HCT116 (cell line): ENCODE measurements around the gene SGIP1. TPM values are rescaled to one million over a fixed set of nuclear protein-coding genes. Genes with fewer than 3 reads are reported as not detected.

Experiments used
- ATAC-seq: fragments of 200-7000 bp; cut with Tn5 transposase; 2 replicates; pipeline ENCODE4 v1.9.1; 2020; ENCODE audit warnings: mild to moderate bottlenecking, moderate library complexity
- BruUV-seq: library from RNA; stranded (reverse); fragments of 400-500 nt; replicated peaks from 2 replicates; lab custom pipeline; 2021; lab: Mats Ljungman, UMichigan
- CTCF ChIA-PET: fragments of 300-600 bp; sonication (Branson Sonifier 250); formaldehyde crosslinking; loops from one replicate; lab custom pipeline; 2021; ENCODE audit warnings: antibody characterized with exemption; lab: Charles Lee
- POLR2A ChIA-PET: fragments of 300-600, 350-600 bp; sonication (Branson Sonifier 250); formaldehyde crosslinking; loops from one replicate; lab custom pipeline; 2021; ENCODE audit warnings: antibody characterized with exemption; lab: Charles Lee
- RAD21 ChIA-PET, 2 experiments: fragments of 300-600 bp; sonication (Branson Sonifier 250); formaldehyde crosslinking; loops; one replicate each; lab custom pipeline; 2023; ENCODE audit warnings: low total read pairs in 2 of 2; ENCODE audit not compliant: uncharacterized antibody in 2 of 2, unreplicated experiment in 2 of 2, low non-redundant PET in 1 of 2; lab: Charles Lee
- DNase-seq: peaks from one replicate; pipeline ENCODE4 v3.0.0-alpha.2; 2010; ENCODE audit warnings: low read depth, low spot score
- H2AFZ ChIP-seq: fragments of 200-600 bp; shearing (Covaris generic), sonication (generic); 2 replicates; pipeline ENCODE4 v1.6.1; 2017; ENCODE audit warnings: low read depth, mixed run types, mixed read lengths, antibody characterized with exemption, low read length; ENCODE audit not compliant: poor library complexity, severe bottlenecking
- H3K27ac ChIP-seq: 2 replicates; pipeline ENCODE4 v1.5.1; 2012; ENCODE audit warnings: low read depth, low read length
- H3K27me3 ChIP-seq: fragments of 200-600 bp; sonication (generic); 2 replicates; pipeline ENCODE4 v1.6.1; 2016; ENCODE audit warnings: mixed run types, low read length, mixed read lengths; ENCODE audit not compliant: insufficient read depth
- H3K36me3 ChIP-seq, 2 experiments: fragments of 200-500 bp in 1 of 2; fragments of 200-600 bp in 1 of 2; sonication (Bioruptor generic) in 1 of 2; sonication (generic) in 1 of 2; 2 replicates each; pipeline versions ENCODE4 v1.5.1 to v1.6.1; 2014 to 2016; ENCODE audit warnings: low read length in 2 of 2, inconsistent platforms in 1 of 2, mixed read lengths in 1 of 2, mixed run types in 1 of 2; ENCODE audit not compliant: insufficient read depth in 2 of 2, control insufficient read depth in 1 of 2
- H3K4me1 ChIP-seq, 2 experiments: fragments of 200-600 bp in 1 of 2; sonication (generic) in 1 of 2; 2 replicates each; pipeline versions ENCODE4 v1.5.1 to v1.6.1; 2012 to 2017; ENCODE audit warnings: low read length in 2 of 2, inconsistent platforms in 1 of 2, mild to moderate bottlenecking in 1 of 2, mixed read lengths in 1 of 2, mixed run types in 1 of 2, moderate library complexity in 1 of 2; ENCODE audit not compliant: insufficient read depth in 2 of 2, control insufficient read depth in 1 of 2
- H3K4me2 ChIP-seq: fragments of 200-600 bp; sonication (generic); 2 replicates; pipeline ENCODE4 v1.6.1; 2017; ENCODE audit warnings: mixed run types, low read length, mixed read lengths
- H3K4me3 ChIP-seq, 2 experiments: fragments of 200-600 bp in 1 of 2; sonication (generic) in 1 of 2; replicated peaks in 1 of 2; 2 replicates each; pipeline ENCODE4 v1.5.1; 2011 to 2016; ENCODE audit warnings: low read length in 2 of 2, control low read depth in 1 of 2, low read depth in 1 of 2, mild to moderate bottlenecking in 1 of 2, mixed read lengths in 1 of 2, mixed run types in 1 of 2
- H3K79me2 ChIP-seq: fragments of 200-600 bp; sonication (generic); 2 replicates; pipeline ENCODE4 v1.6.1; 2017; ENCODE audit warnings: mild to moderate bottlenecking, mixed run types, low read length, moderate library complexity, mixed read lengths; ENCODE audit not compliant: insufficient read depth
- H3K9ac ChIP-seq: fragments of 200-600 bp; sonication (generic); 2 replicates; pipeline ENCODE4 v1.6.1; 2016; ENCODE audit warnings: low read length, mixed read lengths
- H3K9me2 ChIP-seq: fragments of 200-600 bp; sonication (generic), shearing (Covaris generic); 2 replicates; pipeline ENCODE4 v1.6.1; 2017; ENCODE audit warnings: mixed run types, mild to moderate bottlenecking, moderate library complexity; ENCODE audit not compliant: insufficient read depth
- H3K9me3 ChIP-seq, 2 experiments: fragments of 200-500 bp in 1 of 2; fragments of 200-600 bp in 1 of 2; sonication (Bioruptor generic) in 1 of 2; sonication (generic) in 1 of 2; 2 replicates each; pipeline ENCODE4 v1.6.1; 2014 to 2017; ENCODE audit warnings: low read length in 2 of 2, mixed read lengths in 2 of 2, inconsistent platforms in 1 of 2, low read depth in 1 of 2, mild to moderate bottlenecking in 1 of 2, mixed run types in 1 of 2, moderate library complexity in 1 of 2; ENCODE audit not compliant: control insufficient read depth in 1 of 2, insufficient read depth in 1 of 2
- H4K20me1 ChIP-seq: fragments of 200-600 bp; sonication (generic), shearing (Covaris generic); 2 replicates; pipeline ENCODE4 v1.6.1; 2017; ENCODE audit warnings: mixed run types, mild to moderate bottlenecking, moderate library complexity; ENCODE audit not compliant: insufficient read depth
- ATF3 ChIP-seq: IDR thresholded peaks from 2 replicates; pipeline ENCODE4 v1.6.1; 2012
- CBX3 ChIP-seq: IDR thresholded peaks from 2 replicates; pipeline ENCODE4 v1.6.1; 2012; ENCODE audit warnings: low read depth
- EGR1 ChIP-seq: IDR thresholded peaks from 2 replicates; pipeline ENCODE4 v1.6.1; 2012; ENCODE audit warnings: low read depth
- FOSL1 ChIP-seq: IDR thresholded peaks from 2 replicates; pipeline ENCODE4 v1.6.1; 2012; ENCODE audit warnings: low read depth
- POLR2AphosphoS5 ChIP-seq: IDR thresholded peaks from 2 replicates; pipeline ENCODE4 v1.6.1; 2011; ENCODE audit warnings: mild to moderate bottlenecking, low read depth, low read length, moderate library complexity
- RAD21 ChIP-seq: IDR thresholded peaks from 2 replicates; pipeline ENCODE4 v1.6.1; 2012; ENCODE audit warnings: low read depth, mild to moderate bottlenecking
- SIN3A ChIP-seq: IDR thresholded peaks from 2 replicates; pipeline ENCODE4 v1.6.1; 2012; ENCODE audit warnings: low read depth
- SRF ChIP-seq: IDR thresholded peaks from 2 replicates; pipeline ENCODE4 v1.6.1; 2012; ENCODE audit warnings: low read depth
- YY1 ChIP-seq: IDR thresholded peaks from 2 replicates; pipeline ENCODE4 v1.6.1; 2011; ENCODE audit warnings: low read length, low read depth, moderate library complexity, mild to moderate bottlenecking; ENCODE audit not compliant: insufficient replicate concordance; ENCODE audit errors: extremely low read depth
- intact Hi-C: fragments of 100-400 bp; cut with micrococcal nuclease; formaldehyde crosslinking; loops from 2 replicates; pipeline ENCODE4 v1.10.0; 2022
- total RNA-seq: library from RNA; stranded (reverse); gene quantifications from one replicate; pipeline ENCODE4 v1.2.1, GENCODE V29; 2021; ENCODE audit not compliant: unreplicated experiment
- TF ChIP-seq, protein P1 (sequence below): IDR thresholded peaks from 2 replicates; pipeline ENCODE4 v1.6.1; 2011; ENCODE audit warnings: mild to moderate bottlenecking, low read length, moderate library complexity; ENCODE audit not compliant: insufficient replicate concordance; ENCODE audit errors: extremely low read depth
- TF ChIP-seq, protein P2 (sequence below): IDR thresholded peaks from 2 replicates; pipeline ENCODE4 v1.6.1; 2012; ENCODE audit warnings: low read depth

The SGIP1 gene
- total RNA-seq, 1 experiment from 2014 or later, result 0.15 TPM

GRCh38 chr1:66519992-66520391 is 14.0 kb upstream of the SGIP1 start:
- Histone ChIP-seq H3K4me1 (peaks cover 0 to 29% of the 10 kb centered on the region in 2 experiments; a peak in 2 of 4 replicates), H3K9me3 (no peaks in the 10 kb centered on the region), H3K27me3 (no peaks in the 10 kb centered on the region), H3K36me3 (no peaks in the 10 kb centered on the region), H4K20me1 (no peaks in the 10 kb centered on the region), H3K27ac (no peak overlapping the region), H3K4me3 (no peak overlapping the region), H3K4me2 (no peak overlapping the region), H3K79me2 (no peaks in the 10 kb centered on the region), H2AFZ (no peak overlapping the region), H3K9me2 (no peaks in the 10 kb centered on the region), H3K9ac (no peak overlapping the region)
- BruUV-seq, result no TSS peak
- ATAC-seq, result no peak
- POLR2A ChIA-PET, result no interaction called here
- RAD21 ChIA-PET, result no interaction called here
- no peak for DNase-seq
- intact Hi-C loops, result no loop called here
- CTCF ChIA-PET, result interaction anchor here (2.1 kb wide), 1 partner anchor 16 kb away, joined by 6 read pairs; no protein-coding TSS in a partner anchor
- TF ChIP-seq ATF3 (no peak), YY1 (no peak), SIN3A (no peak), CBX3 (no peak), RAD21 (no peak), FOSL1 (no peak), SRF (no peak), EGR1 (no peak), POLR2AphosphoS5 (no peak)
- TF ChIP-seq, protein P1, sequence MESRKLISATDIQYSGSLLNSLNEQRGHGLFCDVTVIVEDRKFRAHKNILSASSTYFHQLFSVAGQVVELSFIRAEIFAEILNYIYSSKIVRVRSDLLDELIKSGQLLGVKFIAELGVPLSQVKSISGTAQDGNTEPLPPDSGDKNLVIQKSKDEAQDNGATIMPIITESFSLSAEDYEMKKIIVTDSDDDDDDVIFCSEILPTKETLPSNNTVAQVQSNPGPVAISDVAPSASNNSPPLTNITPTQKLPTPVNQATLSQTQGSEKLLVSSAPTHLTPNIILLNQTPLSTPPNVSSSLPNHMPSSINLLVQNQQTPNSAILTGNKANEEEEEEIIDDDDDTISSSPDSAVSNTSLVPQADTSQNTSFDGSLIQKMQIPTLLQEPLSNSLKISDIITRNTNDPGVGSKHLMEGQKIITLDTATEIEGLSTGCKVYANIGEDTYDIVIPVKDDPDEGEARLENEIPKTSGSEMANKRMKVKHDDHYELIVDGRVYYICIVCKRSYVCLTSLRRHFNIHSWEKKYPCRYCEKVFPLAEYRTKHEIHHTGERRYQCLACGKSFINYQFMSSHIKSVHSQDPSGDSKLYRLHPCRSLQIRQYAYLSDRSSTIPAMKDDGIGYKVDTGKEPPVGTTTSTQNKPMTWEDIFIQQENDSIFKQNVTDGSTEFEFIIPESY, result no peak
- TF ChIP-seq, protein P2, sequence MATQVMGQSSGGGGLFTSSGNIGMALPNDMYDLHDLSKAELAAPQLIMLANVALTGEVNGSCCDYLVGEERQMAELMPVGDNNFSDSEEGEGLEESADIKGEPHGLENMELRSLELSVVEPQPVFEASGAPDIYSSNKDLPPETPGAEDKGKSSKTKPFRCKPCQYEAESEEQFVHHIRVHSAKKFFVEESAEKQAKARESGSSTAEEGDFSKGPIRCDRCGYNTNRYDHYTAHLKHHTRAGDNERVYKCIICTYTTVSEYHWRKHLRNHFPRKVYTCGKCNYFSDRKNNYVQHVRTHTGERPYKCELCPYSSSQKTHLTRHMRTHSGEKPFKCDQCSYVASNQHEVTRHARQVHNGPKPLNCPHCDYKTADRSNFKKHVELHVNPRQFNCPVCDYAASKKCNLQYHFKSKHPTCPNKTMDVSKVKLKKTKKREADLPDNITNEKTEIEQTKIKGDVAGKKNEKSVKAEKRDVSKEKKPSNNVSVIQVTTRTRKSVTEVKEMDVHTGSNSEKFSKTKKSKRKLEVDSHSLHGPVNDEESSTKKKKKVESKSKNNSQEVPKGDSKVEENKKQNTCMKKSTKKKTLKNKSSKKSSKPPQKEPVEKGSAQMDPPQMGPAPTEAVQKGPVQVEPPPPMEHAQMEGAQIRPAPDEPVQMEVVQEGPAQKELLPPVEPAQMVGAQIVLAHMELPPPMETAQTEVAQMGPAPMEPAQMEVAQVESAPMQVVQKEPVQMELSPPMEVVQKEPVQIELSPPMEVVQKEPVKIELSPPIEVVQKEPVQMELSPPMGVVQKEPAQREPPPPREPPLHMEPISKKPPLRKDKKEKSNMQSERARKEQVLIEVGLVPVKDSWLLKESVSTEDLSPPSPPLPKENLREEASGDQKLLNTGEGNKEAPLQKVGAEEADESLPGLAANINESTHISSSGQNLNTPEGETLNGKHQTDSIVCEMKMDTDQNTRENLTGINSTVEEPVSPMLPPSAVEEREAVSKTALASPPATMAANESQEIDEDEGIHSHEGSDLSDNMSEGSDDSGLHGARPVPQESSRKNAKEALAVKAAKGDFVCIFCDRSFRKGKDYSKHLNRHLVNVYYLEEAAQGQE, result no peak
